SK-N-SH treated with all-trans-retinoic acid at 6 μM for 48 hours (cell line): Measurements from ENCODE around the gene DENND4C.
A peak's percentile ranks its signal among the peaks of the same experiment; 100 is the strongest.

Experiments
- ATAC-seq: fragments of 200-7000 bp; cut with Tn5 transposase; 3 replicates; pipeline ENCODE4 v1.9.1; 2020; ENCODE audit warnings: mild to moderate bottlenecking, moderate library complexity
- ARNTL ChIP-seq: fragments of 450-650 bp; formaldehyde crosslinking; IDR thresholded peaks from 2 replicates; pipeline ENCODE4 v1.5.0; 2020; ENCODE audit warnings: low read depth, mild to moderate bottlenecking, moderate library complexity, borderline replicate concordance
- BACH2 ChIP-seq: fragments of 250-450 bp; sonication (Bioruptor Pico); IDR thresholded peaks from 2 replicates; pipeline ENCODE4 v1.9.0; 2021; ENCODE audit warnings: mild to moderate bottlenecking, borderline replicate concordance
- CREB5 ChIP-seq: fragments of 250-450 bp; sonication (Bioruptor Pico); IDR thresholded peaks from 2 replicates; pipeline ENCODE4 v1.5.1; 2020; ENCODE audit warnings: low read depth, mild to moderate bottlenecking, moderate library complexity
- CSDC2 ChIP-seq: fragments of 250-450 bp; sonication (Bioruptor Pico); IDR thresholded peaks from 2 replicates; pipeline ENCODE4 v1.5.0; 2020; ENCODE audit warnings: mild to moderate bottlenecking, moderate library complexity
- GLIS3 ChIP-seq: fragments of 250-450 bp; sonication (Bioruptor Pico); IDR thresholded peaks from 2 replicates; pipeline ENCODE4 v1.5.0; 2020; ENCODE audit warnings: mild to moderate bottlenecking, moderate library complexity
- ISL1 ChIP-seq: fragments of 250-450 bp; sonication (Bioruptor Pico); IDR thresholded peaks from 2 replicates; pipeline ENCODE4 v2.1.2; 2022; ENCODE audit warnings: mild to moderate bottlenecking, moderate library complexity
- OSR1 ChIP-seq: fragments of 250-450 bp; sonication (Bioruptor Pico); IDR thresholded peaks from 2 replicates; pipeline ENCODE4 v1.8.0; 2022; ENCODE audit warnings: moderate library complexity, mild to moderate bottlenecking, inconsistent platforms
- PATZ1 ChIP-seq: fragments of 250-450 bp; sonication (Bioruptor Pico); IDR thresholded peaks from 2 replicates; pipeline ENCODE4 v1.8.0; 2020; ENCODE audit warnings: mild to moderate bottlenecking, moderate library complexity, borderline replicate concordance
- POU6F1 ChIP-seq: fragments of 250-450 bp; sonication (Bioruptor Pico); IDR thresholded peaks from 2 replicates; pipeline ENCODE4 v1.8.0; 2021; ENCODE audit warnings: low read depth, mild to moderate bottlenecking, moderate library complexity, borderline replicate concordance
- PPARA ChIP-seq: fragments of 250-450 bp; sonication (Bioruptor Pico); IDR thresholded peaks from 2 replicates; pipeline ENCODE4 v1.5.0; 2020; ENCODE audit warnings: mild to moderate bottlenecking, borderline replicate concordance
- RARB ChIP-seq: fragments of 250-450 bp; sonication (Bioruptor Pico); IDR thresholded peaks from 2 replicates; pipeline ENCODE4 v1.8.0; 2021; ENCODE audit warnings: mild to moderate bottlenecking, moderate library complexity
- SNAI2 ChIP-seq: fragments of 250-450 bp; sonication (Bioruptor Pico); IDR thresholded peaks from 2 replicates; pipeline ENCODE4 v1.5.0; 2020; ENCODE audit warnings: mild to moderate bottlenecking, moderate library complexity
- TCF4 ChIP-seq: fragments of 250-450 bp; sonication (Bioruptor Pico); IDR thresholded peaks from 2 replicates; pipeline ENCODE4 v1.8.0; 2021; ENCODE audit warnings: mild to moderate bottlenecking, moderate library complexity, borderline replicate concordance
- TOX ChIP-seq: fragments of 250-450 bp; sonication (Bioruptor Pico); IDR thresholded peaks from 2 replicates; pipeline ENCODE4 v1.8.0; 2021; ENCODE audit warnings: mild to moderate bottlenecking, moderate library complexity, borderline replicate concordance
- TSHZ2 ChIP-seq: fragments of 250-450 bp; sonication (Bioruptor Pico); IDR thresholded peaks from 2 replicates; pipeline ENCODE4 v1.5.0; 2020; ENCODE audit warnings: mild to moderate bottlenecking, moderate library complexity
- ZC3H10 ChIP-seq: fragments of 250-450 bp; sonication (Bioruptor Pico); IDR thresholded peaks from 2 replicates; pipeline ENCODE4 v1.5.1; 2021; ENCODE audit warnings: mild to moderate bottlenecking, moderate library complexity
- ZFP3 ChIP-seq: fragments of 250-450 bp; sonication (Bioruptor Pico); IDR thresholded peaks from 2 replicates; pipeline ENCODE4 v1.5.0; 2020; ENCODE audit warnings: mild to moderate bottlenecking, moderate library complexity
- ZFP30 ChIP-seq: fragments of 450-650 bp; formaldehyde crosslinking; IDR thresholded peaks from 2 replicates; pipeline ENCODE4 v1.5.0; 2022; ENCODE audit warnings: mild to moderate bottlenecking, moderate library complexity
- ZNF8 ChIP-seq: fragments of 450-650 bp; formaldehyde crosslinking; IDR thresholded peaks from 2 replicates; pipeline ENCODE4 v1.5.0; 2020; ENCODE audit warnings: mild to moderate bottlenecking, moderate library complexity

Gene DENND4C

GRCh38 chr9:19221326-19221725 lies 9.2 kb upstream of the DENND4C start:
- TF ChIP-seq GLIS3 (CRISPR knock-in tag) = no peak
- TF ChIP-seq POU6F1 (CRISPR knock-in tag) = no peak
- no peak for TF ChIP-seq BACH2 (CRISPR knock-in tag)
- TF ChIP-seq ARNTL (CRISPR knock-in tag) = no peak
- TF ChIP-seq SNAI2 (CRISPR knock-in tag) = no peak
- TF ChIP-seq TOX (CRISPR knock-in tag) = no peak
- TF ChIP-seq CREB5 (CRISPR knock-in tag) = no peak
- TF ChIP-seq RARB (CRISPR knock-in tag) = no peak
- TF ChIP-seq TSHZ2 (CRISPR knock-in tag) = no peak
- TF ChIP-seq ZNF8 (CRISPR knock-in tag) = no peak
- TF ChIP-seq ISL1 (CRISPR knock-in tag) = no peak
- no peak for TF ChIP-seq TCF4
- TF ChIP-seq ZC3H10 (CRISPR knock-in tag) = no peak
- TF ChIP-seq ZFP30 (CRISPR knock-in tag) = no peak
- no peak for ATAC-seq

- TF ChIP-seq CSDC2 (no peak), GLIS3 (CRISPR knock-in tag) (no peak), OSR1 (no peak), POU6F1 (CRISPR knock-in tag) (no peak), ZFP30 (CRISPR knock-in tag) (no peak), TCF4 (no peak), ARNTL (CRISPR knock-in tag) (no peak)
- TF ChIP-seq, all 23 proteins: peak for 0
- no peak for ATAC-seq
Measured at GRCh38 chr9:19223724-19224123, 6.8 kb upstream of the DENND4C start.

GRCh38 chr9:19224563-19224962 lies 5.9 kb upstream of the DENND4C start:
- TF ChIP-seq ZNF8 (CRISPR knock-in tag) = no peak
- no peak for TF ChIP-seq ZFP30 (CRISPR knock-in tag)
- no peak for TF ChIP-seq ZFP3 (CRISPR knock-in tag)
- no peak for TF ChIP-seq TOX (CRISPR knock-in tag)
- TF ChIP-seq CSDC2 = no peak
- TF ChIP-seq, all 23 proteins: peak for 0

GRCh38 chr9:19229595-19230354 lies 718 bp upstream of the DENND4C start:
- ATAC-seq = peak; percentile 77
- TF ChIP-seq GLIS3 (CRISPR knock-in tag) (no peak), POU6F1 (CRISPR knock-in tag) (no peak), BACH2 (CRISPR knock-in tag) (no peak), ZC3H10 (CRISPR knock-in tag) (no peak), PATZ1 (CRISPR knock-in tag) (no peak), CSDC2 (peak; percentile 59; the same call in 1 of the 2 replicates), PPARA (CRISPR knock-in tag) (no peak), ZFP3 (CRISPR knock-in tag) (no peak), CREB5 (CRISPR knock-in tag) (no peak), ISL1 (CRISPR knock-in tag) (no peak)

More at GRCh38 chr9:19224563-19224962, 5.9 kb upstream of the DENND4C start:
- ATAC-seq = no peak
